Muscle layer of colon (tissue), 2 donors: Measurements from ENCODE around the gene TGFBR3.
A peak's percentile ranks its signal among the peaks of the same experiment; 100 is the strongest.

Experiments used
- H3K27ac ChIP-seq: one replicate; pipeline ENCODE4 v1.7.0; 2013; ENCODE audit warnings: low read depth, mild to moderate bottlenecking, low read length, moderate library complexity
- H3K27me3 ChIP-seq, 2 donors: one replicate each; pipeline ENCODE4 v1.7.0; 2013; ENCODE audit warnings: low read length in 2 of 2, mild to moderate bottlenecking in 2 of 2; ENCODE audit not compliant: insufficient read depth in 2 of 2, control insufficient read depth in 1 of 2
- H3K36me3 ChIP-seq: one replicate; pipeline ENCODE4 v1.7.0; 2013; ENCODE audit warnings: mild to moderate bottlenecking, low read length; ENCODE audit not compliant: insufficient read depth
- H3K4me1 ChIP-seq: one replicate; pipeline ENCODE4 v1.7.0; 2013; ENCODE audit warnings: mild to moderate bottlenecking, low read length; ENCODE audit not compliant: insufficient read depth
- H3K4me3 ChIP-seq, 2 donors: one replicate each; pipeline ENCODE4 v1.7.0; 2013; ENCODE audit warnings: low read length in 2 of 2, low read depth in 1 of 2, mild to moderate bottlenecking in 1 of 2, moderate library complexity in 1 of 2
- H3K9ac ChIP-seq: one replicate; pipeline ENCODE4 v1.7.0; 2013; ENCODE audit warnings: low read length
- H3K9me3 ChIP-seq: one replicate; pipeline ENCODE4 v1.7.0; 2013; ENCODE audit warnings: mild to moderate bottlenecking, low read length
- donor health status: abdominal sarcoma.
- donor health status: Adenocarcinoma of cecum.

Gene TGFBR3

DNA sequence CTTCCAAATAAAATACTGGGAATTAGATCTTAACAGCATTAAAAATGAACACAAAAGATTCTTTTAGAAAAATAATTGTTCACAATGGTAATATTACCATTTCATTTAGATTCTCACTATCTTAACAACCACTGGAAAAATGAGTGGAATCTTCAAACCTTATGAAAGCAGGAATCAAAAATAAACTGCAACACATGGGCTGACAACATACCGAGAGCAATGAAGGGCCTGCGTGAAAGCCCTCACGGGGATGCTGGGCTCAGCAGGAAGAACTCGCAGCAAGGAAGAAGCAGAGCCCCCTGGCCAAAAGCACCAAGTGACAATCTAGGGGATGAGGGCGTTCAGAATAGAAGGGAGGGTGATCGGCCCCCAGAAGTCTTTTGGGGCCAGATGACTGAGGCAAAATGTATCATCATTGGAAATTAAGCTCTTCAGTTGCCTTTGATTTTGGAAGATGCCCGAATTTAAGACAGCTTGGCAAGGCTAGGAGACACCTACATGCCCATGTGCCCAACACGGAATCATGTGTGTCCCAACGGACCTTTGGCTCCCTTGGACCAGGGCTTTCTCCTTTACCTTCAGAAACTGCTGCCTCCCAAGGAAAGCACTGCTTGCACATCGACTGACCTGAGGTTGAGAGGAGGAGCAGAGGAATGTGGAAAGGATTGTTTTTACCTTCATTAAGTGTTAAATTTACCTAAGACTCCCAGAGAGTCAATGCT, 103.9 kb downstream of the TGFBR3 start:
- Histone ChIP-seq H3K4me3 (no peak overlapping the region), H3K9me3 (no peaks in the 10 kb centered on the region), H3K9ac (no peak overlapping the region), H3K27ac (peak overlapping the region; percentile 70), H3K27me3 (no peaks in the 10 kb centered on the region), H3K4me1 (peaks cover 53% of the 10 kb centered on the region), H3K36me3 (peaks cover 8% of the 10 kb centered on the region)

DNA sequence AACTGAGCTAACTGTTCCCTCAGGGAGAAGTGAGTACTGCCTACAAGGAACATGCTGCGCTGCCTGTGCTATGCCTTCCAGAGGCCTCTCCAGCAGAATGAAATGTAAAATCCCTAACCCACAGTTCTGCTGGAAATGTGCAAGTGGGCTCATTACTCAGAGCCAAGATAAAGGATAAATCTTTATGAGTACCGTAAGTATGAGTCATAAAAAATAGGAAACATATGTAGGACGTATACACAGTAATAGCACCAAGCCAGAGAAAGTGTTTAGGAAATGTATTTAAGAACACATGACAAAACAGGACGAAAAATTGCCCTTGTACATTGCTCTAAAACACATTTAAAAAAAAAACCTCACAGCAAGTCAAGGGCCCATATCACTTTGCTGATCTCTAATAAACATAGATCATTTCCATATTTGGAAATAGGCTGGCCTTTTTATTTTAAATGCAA, 104.6 kb downstream of the TGFBR3 start:
- peaks cover 59% of the 10 kb centered on the region for H3K4me1 ChIP-seq
- peak overlapping the region; percentile 70 for H3K27ac ChIP-seq
- no peak overlapping the region for H3K4me3 ChIP-seq
- H3K36me3 ChIP-seq = peaks cover 8% of the 10 kb centered on the region
- no peaks in the 10 kb centered on the region for H3K27me3 ChIP-seq
- H3K9me3 ChIP-seq = no peaks in the 10 kb centered on the region
- H3K9ac ChIP-seq = no peak overlapping the region

DNA sequence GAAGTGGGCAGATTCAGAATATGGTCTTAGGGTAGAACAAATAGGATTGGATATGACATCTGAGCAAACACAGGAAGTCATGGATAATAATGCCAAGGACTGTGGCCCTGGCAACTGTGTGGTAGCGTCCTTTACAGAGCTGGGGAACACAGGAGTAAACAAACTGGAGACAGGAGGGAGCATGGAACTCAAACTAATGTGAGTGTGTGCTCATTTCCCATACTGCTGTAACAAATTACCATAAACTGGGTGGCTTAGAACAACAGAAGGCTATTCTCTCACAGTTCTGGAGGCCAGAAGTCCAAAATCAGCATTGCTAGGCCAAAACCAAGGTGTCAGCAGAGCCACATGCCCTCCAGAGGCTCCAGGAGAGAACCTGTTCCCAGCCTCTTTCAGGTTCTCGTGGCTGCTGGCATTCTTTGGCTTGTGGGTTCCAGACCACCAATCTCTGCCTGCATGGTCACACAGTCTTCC, 106.4 kb downstream of the TGFBR3 start:
- Histone ChIP-seq H3K9ac (no peak overlapping the region), H3K27me3 (no peaks in the 10 kb centered on the region), H3K36me3 (peaks cover 8% of the 10 kb centered on the region), H3K4me1 (peaks cover 56% of the 10 kb centered on the region), H3K4me3 (no peak overlapping the region), H3K27ac (no peak overlapping the region), H3K9me3 (no peaks in the 10 kb centered on the region)

DNA sequence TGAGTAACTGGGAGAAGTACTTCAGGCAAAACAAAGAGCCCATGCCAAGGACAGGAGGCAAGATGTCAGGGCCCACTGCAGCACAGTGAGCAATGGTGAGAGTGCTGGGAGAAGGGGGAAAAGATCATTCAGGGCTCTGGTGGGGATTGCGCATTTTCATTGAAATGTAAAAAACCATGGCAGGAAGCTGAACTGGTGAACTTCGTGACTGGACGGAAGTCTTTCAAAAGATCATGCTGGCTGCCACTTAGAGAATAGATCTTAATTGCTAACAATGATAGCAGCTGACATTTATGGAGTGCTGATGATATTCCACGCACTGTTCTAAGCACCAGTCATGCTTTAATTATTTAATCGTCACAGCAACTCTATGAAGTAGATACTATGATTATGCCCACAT, 107.0 kb downstream of the TGFBR3 start:
- Histone ChIP-seq H3K9ac (no peak overlapping the region), H3K9me3 (no peaks in the 10 kb centered on the region), H3K4me1 (peaks cover 52% of the 10 kb centered on the region), H3K27me3 (no peaks in the 10 kb centered on the region), H3K4me3 (no peak overlapping the region), H3K36me3 (peaks cover 8% of the 10 kb centered on the region), H3K27ac (no peak overlapping the region)

DNA sequence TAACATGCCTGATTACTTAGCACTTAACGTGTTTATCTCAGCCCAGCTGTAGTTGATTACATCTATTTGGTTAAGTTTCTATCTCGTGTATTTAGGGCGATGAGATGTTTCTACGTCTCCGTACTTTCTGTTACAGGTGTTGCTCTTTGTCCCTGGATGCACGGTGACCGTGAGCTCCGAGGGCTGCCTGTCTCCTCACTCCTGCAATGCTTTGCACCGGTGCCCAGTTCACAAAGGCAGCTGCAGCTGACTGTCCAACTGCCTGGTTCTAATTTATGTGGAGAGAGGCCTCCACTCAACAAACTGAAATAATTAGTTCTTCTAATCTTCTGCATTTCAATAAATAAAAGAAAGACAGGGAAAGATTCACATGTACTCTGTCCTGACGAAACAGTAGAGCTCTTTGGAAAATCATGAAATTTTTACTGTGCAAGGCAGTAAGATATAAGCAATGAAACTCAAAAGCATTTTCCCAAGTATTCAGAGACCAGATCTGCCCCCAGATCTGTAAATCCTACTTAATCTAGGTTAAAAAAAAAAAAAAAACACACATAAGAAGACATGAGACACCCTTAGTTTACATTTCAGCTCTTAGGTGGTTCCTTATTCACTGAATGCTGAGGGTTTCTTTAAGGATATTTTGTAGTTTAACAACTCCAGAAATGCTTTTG, 108.2 kb downstream of the TGFBR3 start:
- Histone ChIP-seq H3K27me3 (no peaks in the 10 kb centered on the region), H3K4me1 (peaks cover 40% of the 10 kb centered on the region), H3K4me3 (no peak overlapping the region), H3K27ac (no peak overlapping the region), H3K9me3 (no peaks in the 10 kb centered on the region), H3K9ac (no peak overlapping the region), H3K36me3 (peaks cover 6% of the 10 kb centered on the region)

DNA sequence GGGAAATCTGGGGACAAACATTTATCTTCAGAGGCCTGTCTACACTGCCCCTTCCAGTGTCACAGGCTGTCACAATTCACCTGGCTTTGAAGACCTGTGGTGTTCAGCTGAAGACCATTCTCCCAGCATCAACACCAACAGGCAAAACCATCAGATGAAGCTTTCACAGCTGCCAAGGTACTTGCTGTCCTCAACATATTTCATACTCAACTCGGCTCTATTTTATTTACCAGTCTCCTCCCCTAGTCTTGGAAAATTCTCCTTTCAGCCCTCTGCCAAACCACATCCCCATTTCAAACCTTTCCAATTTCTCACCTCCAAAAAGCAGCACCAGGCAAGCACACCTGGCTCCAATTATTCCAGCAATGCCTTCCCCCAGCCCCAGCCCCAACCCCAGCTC, 108.8 kb downstream of the TGFBR3 start:
- no peak overlapping the region for H3K9ac ChIP-seq
- no peaks in the 10 kb centered on the region for H3K27me3 ChIP-seq
- peaks cover 37% of the 10 kb centered on the region for H3K4me1 ChIP-seq
- no peaks in the 10 kb centered on the region for H3K9me3 ChIP-seq
- peaks cover under 1% of the 10 kb centered on the region for H3K36me3 ChIP-seq
- H3K27ac ChIP-seq = no peak overlapping the region
- H3K4me3 ChIP-seq = no peak overlapping the region

DNA sequence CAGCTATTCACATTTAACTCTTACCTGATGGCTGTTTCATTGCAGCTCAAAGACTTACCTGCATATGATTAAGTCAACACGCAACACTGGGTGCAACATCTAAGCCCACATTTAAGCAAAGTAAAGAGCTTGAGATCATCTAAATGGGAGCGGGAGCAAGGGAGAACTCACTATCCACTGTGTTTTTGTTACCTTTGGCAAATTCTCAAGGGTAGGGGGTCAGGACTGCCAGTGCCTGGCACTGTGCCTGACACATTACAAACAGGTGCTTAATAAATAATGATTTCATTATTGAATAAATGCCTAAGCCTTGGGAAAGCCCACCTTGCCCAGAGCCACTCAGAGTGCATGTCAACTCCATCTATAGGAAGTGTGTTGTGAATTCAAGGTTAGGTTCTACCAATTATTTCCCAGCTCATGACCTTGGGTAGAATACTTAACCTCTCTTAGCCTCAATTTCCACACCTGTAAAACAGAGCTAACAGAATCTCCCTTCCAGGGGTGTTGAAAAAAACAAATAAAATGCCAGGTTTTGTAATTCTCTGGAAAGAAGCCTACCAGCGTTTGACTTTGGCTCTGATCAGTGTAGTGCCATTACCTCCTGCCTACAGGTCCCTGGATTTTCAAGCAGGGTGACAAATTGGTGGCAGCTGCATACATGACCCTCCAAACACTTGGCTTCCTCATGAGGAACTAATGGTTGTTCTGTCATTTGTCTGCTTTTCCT, 109.7 kb downstream of the TGFBR3 start:
- Histone ChIP-seq H3K4me1 (peaks cover 28% of the 10 kb centered on the region), H3K27me3 (no peaks in the 10 kb centered on the region), H3K9ac (no peak overlapping the region), H3K9me3 (no peaks in the 10 kb centered on the region), H3K36me3 (no peaks in the 10 kb centered on the region), H3K4me3 (no peak overlapping the region), H3K27ac (no peak overlapping the region)

DNA sequence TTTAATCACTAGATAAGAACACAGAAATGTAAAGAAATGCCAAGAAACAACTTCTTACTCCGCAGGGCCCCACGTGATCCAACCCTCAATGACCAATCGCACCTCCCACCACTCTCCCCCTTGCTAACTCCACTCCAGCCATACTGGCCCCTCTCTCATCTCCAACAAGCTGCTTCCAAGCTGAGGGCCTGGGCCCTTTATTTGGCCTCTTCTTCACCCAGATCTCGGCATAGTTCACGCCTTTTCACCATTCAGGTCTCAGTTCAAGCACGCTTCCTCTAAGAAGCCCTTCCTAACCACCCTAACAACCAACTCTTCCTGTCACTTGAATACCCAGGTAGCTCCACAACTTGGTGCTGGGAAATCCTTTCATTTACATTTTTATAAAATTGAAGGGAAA, 110.7 kb downstream of the TGFBR3 start:
- Histone ChIP-seq H3K9me3 (no peaks in the 10 kb centered on the region), H3K9ac (no peak overlapping the region), H3K4me1 (peaks cover 21% of the 10 kb centered on the region), H3K36me3 (no peaks in the 10 kb centered on the region), H3K27me3 (no peaks in the 10 kb centered on the region), H3K4me3 (no peak overlapping the region), H3K27ac (no peak overlapping the region)

DNA sequence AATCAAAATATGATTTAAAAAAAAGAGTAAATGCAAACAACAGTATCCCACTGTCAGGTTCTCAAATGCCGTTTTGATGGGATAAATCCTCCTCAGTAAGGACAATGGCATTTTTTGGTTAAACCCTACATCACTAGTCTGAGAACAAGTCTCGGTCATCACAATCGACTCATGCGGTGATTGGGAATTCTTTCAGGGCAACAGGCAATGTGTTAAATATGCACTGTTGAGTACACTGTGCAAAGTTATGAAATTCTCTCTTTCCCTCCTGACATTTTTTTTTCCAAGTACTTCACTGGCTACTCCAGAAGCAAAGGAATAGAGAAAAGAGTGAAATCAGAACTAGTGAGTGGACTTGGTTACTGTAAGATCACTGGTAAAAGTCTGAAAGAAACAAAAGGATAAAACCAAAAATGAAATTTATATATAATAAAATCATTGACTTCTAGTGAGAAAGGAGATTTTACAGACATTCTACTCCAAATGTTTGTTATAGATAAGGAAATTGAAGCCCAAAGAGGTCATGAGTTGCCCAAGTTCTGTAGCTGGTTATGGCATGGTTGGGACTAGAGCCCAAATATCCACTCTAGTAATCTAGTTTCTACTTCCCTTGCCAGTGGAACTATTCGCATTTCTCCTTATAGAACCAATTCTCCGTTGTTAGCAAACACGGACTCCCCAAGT, 111.3 kb downstream of the TGFBR3 start:
- H3K4me3 ChIP-seq = no peak overlapping the region
- H3K36me3 ChIP-seq = no peaks in the 10 kb centered on the region
- H3K4me1 ChIP-seq = peaks cover 24% of the 10 kb centered on the region
- H3K27me3 ChIP-seq = no peaks in the 10 kb centered on the region
- no peaks in the 10 kb centered on the region for H3K9me3 ChIP-seq
- no peak overlapping the region for H3K27ac ChIP-seq
- H3K9ac ChIP-seq = no peak overlapping the region

DNA sequence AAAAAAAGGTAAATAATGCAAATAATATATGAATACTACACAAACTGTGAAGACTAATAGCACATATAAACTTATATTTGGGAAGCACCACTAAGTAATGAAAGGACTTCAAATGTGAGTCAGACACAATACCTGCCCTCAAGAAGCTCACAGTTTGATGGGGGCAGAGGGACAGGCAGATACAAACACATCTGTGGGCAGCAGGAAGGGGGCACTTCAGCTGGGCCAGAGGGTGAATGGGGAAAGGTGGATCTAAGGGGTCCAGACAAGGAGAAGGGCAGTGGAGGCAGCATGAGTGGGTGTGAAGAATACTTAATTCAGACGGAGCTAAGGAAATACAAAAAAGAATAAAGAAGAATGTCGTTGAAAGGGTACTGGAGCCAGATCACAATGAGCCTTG, 114.2 kb downstream of the TGFBR3 start:
- no peaks in the 10 kb centered on the region for H3K36me3 ChIP-seq
- no peaks in the 10 kb centered on the region for H3K9me3 ChIP-seq
- H3K9ac ChIP-seq = no peak overlapping the region
- H3K4me3 ChIP-seq = no peak overlapping the region
- peaks cover 13% of the 10 kb centered on the region for H3K4me1 ChIP-seq
- H3K27me3 ChIP-seq = no peaks in the 10 kb centered on the region
- no peak overlapping the region for H3K27ac ChIP-seq

DNA sequence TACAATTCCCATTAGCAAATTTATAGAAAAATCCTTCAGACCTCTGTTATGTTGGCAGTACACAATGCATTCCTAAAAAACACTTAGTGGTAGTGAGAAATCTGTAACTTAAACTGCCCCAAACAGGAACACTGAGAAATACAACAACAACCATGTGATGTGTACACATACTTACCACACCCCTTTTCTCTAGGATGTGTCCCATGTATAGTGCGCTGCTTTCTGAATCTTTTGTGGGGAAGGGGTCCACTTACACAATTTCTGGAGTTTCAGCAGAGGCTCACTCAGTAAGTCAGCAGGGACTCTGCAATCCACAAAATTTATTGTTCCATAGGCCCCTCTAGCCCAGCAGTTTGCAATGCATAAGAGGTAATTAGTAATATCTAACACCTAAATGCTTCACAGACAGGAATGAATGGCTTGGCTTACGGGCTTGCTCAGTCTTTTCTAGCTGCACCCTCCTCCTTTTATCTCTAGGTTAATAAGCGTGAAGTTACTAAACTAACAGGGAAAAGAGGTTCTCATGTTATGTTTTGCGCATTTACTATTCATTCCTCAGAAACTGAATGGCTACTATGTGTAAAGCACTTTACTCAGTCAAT, 115.2 kb downstream of the TGFBR3 start:
- Histone ChIP-seq H3K9ac (no peak overlapping the region), H3K27me3 (no peaks in the 10 kb centered on the region), H3K36me3 (no peaks in the 10 kb centered on the region), H3K4me3 (no peak overlapping the region), H3K9me3 (no peaks in the 10 kb centered on the region), H3K4me1 (peaks cover 10% of the 10 kb centered on the region), H3K27ac (no peak overlapping the region)
